HG03139 (cell line): ENCODE measurements around the gene OR2A42.
"Not testable (repeated sequence)": the region's sequence is repeated elsewhere in the genome, so short reads cannot be mapped to it uniquely, and the experiment has no call there.

ENCODE experiments used
- ATAC-seq: cut with Tn5 transposase; IDR thresholded peaks from one replicate; pipeline ENCODE4 v1.9.1; 2021; ENCODE audit not compliant: unreplicated experiment

OR2A42 gene

GRCh38 chr7:144239365-144239764 is at the start of gene OR2A42:
Gene OR2A42, minus strand, starts transcription at chr7:144239605. Its CDS starts 6,762 bp downstream, at chr7:144232843.
- ATAC-seq, result not testable (repeated sequence)

- not testable (repeated sequence) for ATAC-seq
Observed at GRCh38 chr7:144287171-144287784, 47.9 kb upstream of the OR2A42 start.

- ATAC-seq, result not testable (repeated sequence)
Observed at GRCh38 chr7:144283716-144284115, 44.3 kb upstream of the OR2A42 start.

- not testable (repeated sequence) for ATAC-seq
Observed at GRCh38 chr7:144282490-144282889, 43.1 kb upstream of the OR2A42 start.

GRCh38 chr7:144281981-144282380 is 42.6 kb upstream of the OR2A42 start:
- ATAC-seq, result not testable (repeated sequence)

GRCh38 chr7:144280010-144280409 is 40.6 kb upstream of the OR2A42 start:
- ATAC-seq, result not testable (repeated sequence)

GRCh38 chr7:144275281-144275680 is 35.9 kb upstream of the OR2A42 start:
- not testable (repeated sequence) for ATAC-seq

- ATAC-seq, result not testable (repeated sequence)
Observed at GRCh38 chr7:144269188-144269587, 29.8 kb upstream of the OR2A42 start, which contains the start of gene CTAGE8. Gene CTAGE8, minus strand, starts transcription at chr7:144269288. Its CDS starts 38 bp downstream, at chr7:144269250.

GRCh38 chr7:144264692-144265091 is 25.3 kb upstream of the OR2A42 start, which contains the start of gene OR2A7:
Gene OR2A7, minus strand, starts transcription at chr7:144264792. Its CDS starts 5,164 bp downstream, at chr7:144259628.
- not testable (repeated sequence) for ATAC-seq

- ATAC-seq, result not testable (repeated sequence)
Observed at GRCh38 chr7:144262128-144262527, 22.7 kb upstream of the OR2A42 start.

- ATAC-seq, result not testable (repeated sequence)
Observed at GRCh38 chr7:144259067-144259466, 19.7 kb upstream of the OR2A42 start.

GRCh38 chr7:144256112-144256511 is 16.7 kb upstream of the OR2A42 start:
- no peak for ATAC-seq

- no peak for ATAC-seq
Observed at GRCh38 chr7:144255471-144255897, 16.1 kb upstream of the OR2A42 start.

- ATAC-seq, result not testable (repeated sequence)
Observed at GRCh38 chr7:144252307-144252706, 12.9 kb upstream of the OR2A42 start.

GRCh38 chr7:144247674-144248330 is 8.4 kb upstream of the OR2A42 start:
- not testable (repeated sequence) for ATAC-seq

GRCh38 chr7:144246967-144247366 is 7.6 kb upstream of the OR2A42 start:
- ATAC-seq, result not testable (repeated sequence)

GRCh38 chr7:144245372-144245771 is 6.0 kb upstream of the OR2A42 start:
- not testable (repeated sequence) for ATAC-seq

GRCh38 chr7:144238530-144239082 is 799 bp downstream of the OR2A42 start:
- ATAC-seq, result not testable (repeated sequence)

GRCh38 chr7:144233039-144233438 is 6.4 kb downstream of the OR2A42 start:
- ATAC-seq, result not testable (repeated sequence)

GRCh38 chr7:144231027-144231426 is 8.4 kb downstream of the OR2A42 start:
- not testable (repeated sequence) for ATAC-seq

GRCh38 chr7:144228810-144229209 is 10.6 kb downstream of the OR2A42 start:
- not testable (repeated sequence) for ATAC-seq

- ATAC-seq, result not testable (repeated sequence)
Observed at GRCh38 chr7:144226866-144227265, 12.5 kb downstream of the OR2A42 start.
